Neural progenitor cell (in vitro differentiated cells): ENCODE results near the gene DOCK10.

Source experiments
- EZH2phosphoT487 ChIP-seq: fragments of 200-600 bp; sonication (generic); IDR thresholded peaks from 2 replicates; pipeline ENCODE4 v1.6.1; 2017; ENCODE audit warnings: antibody characterized with exemption
- TF ChIP-seq, protein P1 (sequence below): fragments of 200-600 bp; sonication (generic); IDR thresholded peaks from 2 replicates; pipeline ENCODE4 v1.5.1; 2017; ENCODE audit warnings: antibody characterized with exemption, mild to moderate bottlenecking

DNA sequence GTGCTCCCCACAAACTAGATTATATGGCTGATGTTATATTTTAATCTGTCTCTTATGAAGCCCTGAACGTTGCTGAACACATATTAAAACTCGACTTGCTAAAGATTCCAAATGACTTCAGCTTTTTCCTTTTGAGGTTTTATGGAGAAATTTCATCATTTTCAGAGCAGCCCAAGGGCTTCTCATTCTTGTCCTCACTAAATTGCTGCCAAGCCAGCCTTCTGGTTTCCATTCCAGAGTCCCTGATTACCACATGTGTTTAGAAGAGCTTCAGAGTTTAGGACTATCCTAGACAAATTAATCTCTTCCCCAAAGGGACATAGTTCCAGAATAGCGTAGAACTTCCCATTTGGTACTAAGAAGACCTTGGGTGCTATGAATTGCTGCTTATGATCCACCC is 248.3 kb downstream of the DOCK10 start:
- no peak for TF ChIP-seq EZH2phosphoT487
- TF ChIP-seq, protein P1, sequence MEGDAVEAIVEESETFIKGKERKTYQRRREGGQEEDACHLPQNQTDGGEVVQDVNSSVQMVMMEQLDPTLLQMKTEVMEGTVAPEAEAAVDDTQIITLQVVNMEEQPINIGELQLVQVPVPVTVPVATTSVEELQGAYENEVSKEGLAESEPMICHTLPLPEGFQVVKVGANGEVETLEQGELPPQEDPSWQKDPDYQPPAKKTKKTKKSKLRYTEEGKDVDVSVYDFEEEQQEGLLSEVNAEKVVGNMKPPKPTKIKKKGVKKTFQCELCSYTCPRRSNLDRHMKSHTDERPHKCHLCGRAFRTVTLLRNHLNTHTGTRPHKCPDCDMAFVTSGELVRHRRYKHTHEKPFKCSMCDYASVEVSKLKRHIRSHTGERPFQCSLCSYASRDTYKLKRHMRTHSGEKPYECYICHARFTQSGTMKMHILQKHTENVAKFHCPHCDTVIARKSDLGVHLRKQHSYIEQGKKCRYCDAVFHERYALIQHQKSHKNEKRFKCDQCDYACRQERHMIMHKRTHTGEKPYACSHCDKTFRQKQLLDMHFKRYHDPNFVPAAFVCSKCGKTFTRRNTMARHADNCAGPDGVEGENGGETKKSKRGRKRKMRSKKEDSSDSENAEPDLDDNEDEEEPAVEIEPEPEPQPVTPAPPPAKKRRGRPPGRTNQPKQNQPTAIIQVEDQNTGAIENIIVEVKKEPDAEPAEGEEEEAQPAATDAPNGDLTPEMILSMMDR = no peak
